HT1080 (cell line): ENCODE measurements around the gene C19orf47. TPM values are rescaled to one million over a fixed set of nuclear protein-coding genes. Genes with fewer than 3 reads are reported as not detected.
"Not testable (repeated sequence)": the region's sequence is repeated elsewhere in the genome, so short reads cannot be mapped to it uniquely, and the experiment has no call there.

ENCODE experiments used
- DNase-seq: peaks from one replicate; pipeline ENCODE4 v3.0.0-alpha.2; 2015; ENCODE audit warnings: low read depth
- total RNA-seq: library from RNA; depleted of rRNA; stranded (reverse); fragments of >200 nt; shearing (Covaris generic); gene quantifications from 2 replicates; pipeline ENCODE4 v1.2.3, GENCODE V29; 2014

The C19orf47 gene
- total RNA-seq, 1 experiment from 2014 or later: 24.3 TPM

DNA sequence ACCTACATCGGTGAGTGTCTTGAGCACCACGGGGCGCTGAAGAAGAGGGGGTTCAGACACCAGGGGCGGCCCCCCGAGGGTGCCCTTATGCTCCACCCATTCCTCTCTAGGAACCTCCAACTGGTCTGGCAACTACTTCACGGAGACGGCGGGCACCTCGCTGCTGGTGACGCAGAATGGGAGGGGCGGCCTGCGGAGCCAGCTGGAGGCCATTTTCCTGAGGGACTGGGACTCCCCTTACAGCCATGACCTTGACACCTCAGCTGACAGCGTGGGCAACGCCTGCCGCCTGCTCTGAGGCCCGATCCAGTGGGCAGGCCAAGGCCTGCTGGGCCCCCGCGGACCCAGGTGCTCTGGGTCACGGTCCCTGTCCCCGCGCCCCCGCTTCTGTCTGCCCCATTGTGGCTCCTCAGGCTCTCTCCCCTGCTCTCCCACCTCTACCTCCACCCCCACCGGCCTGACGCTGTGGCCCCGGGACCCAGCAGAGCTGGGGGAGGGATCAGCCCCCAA, 29.7 kb upstream of the C19orf47 start:
- DNase-seq: no peak

- DNase-seq: no peak
These were observed 28.2 kb upstream of the C19orf47 start for GRCh38 chr19:40376286-40376862.

GRCh38 chr19:40374084-40374483, 25.9 kb upstream of the C19orf47 start:
- no peak for DNase-seq

DNA sequence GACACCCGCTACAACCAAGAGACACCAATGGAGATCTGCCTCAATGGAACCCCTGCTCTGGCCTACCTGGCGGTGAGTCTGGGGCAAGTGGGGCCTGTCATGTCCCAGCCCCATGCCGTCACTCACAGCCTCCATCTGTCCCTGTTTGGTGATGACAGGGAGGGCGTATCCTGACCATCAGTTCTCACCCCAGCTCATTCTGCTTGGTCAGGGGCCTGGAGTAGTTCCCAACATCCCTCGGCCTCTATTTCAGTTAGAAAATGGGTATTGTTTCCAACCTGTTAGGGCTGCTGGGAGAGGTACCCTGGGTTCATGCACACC, 23.6 kb upstream of the C19orf47 start:
- no peak for DNase-seq

DNA sequence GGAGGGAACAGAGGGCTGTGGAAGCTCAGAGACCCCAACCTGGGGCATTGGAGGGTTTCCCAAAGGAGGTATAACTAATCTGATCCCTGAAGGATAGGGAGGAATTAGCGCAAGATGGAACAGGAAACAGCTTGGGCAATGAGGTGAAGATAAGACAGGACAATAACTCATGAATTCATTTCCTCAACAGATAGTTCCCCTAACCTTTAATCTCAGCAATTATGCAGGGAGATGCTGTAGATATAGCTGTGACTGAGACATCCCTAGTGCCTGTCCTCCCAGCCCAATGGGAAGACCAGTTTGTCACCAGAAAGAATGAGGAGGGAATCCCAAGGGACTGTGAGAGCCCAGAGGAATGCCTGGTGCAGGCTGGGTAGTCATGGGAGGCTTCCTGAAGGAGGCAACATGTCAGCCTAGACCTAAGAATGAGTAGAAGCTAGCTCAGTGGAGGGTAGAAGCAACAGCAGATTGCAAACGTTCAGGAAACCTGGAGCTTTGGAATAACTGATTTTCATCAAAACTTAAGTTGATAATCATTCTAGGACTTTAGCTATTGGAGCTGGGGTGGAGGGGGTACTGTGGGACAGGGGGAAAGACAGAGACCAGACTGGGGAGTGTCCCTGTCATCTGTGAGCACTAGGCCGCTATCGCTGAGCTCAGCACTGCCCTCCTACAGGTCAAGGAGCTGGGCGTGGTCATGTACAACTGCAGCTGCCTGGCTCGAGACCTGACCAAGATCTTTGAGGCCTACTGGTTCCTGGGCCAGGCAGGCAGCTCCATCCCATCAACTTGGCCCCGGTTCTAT, 23.0 kb upstream of the C19orf47 start:
- DNase-seq: no peak

DNA sequence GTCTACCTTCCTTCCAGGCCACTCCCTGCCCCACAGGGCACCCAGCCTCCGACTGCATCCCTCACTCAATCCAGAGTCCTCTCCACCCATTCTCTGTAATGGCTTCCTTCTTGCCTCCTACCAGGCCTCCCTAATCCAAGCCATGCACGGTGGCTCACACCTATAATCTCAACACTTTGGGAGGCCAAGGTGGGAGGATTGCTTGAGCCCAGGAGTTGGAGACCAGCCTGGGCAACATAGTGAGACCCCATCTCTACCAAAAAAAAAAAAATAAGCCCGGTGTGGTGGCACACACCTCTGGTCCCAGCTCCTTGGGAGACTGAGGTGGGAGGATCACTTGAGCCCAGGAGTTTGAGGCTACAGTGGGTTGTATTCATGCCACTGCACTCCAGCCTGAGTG, 22.1 kb upstream of the C19orf47 start:
- not testable (repeated sequence) for DNase-seq

GRCh38 chr19:40369797-40370196, 21.6 kb upstream of the C19orf47 start:
- DNase-seq: no peak

DNA sequence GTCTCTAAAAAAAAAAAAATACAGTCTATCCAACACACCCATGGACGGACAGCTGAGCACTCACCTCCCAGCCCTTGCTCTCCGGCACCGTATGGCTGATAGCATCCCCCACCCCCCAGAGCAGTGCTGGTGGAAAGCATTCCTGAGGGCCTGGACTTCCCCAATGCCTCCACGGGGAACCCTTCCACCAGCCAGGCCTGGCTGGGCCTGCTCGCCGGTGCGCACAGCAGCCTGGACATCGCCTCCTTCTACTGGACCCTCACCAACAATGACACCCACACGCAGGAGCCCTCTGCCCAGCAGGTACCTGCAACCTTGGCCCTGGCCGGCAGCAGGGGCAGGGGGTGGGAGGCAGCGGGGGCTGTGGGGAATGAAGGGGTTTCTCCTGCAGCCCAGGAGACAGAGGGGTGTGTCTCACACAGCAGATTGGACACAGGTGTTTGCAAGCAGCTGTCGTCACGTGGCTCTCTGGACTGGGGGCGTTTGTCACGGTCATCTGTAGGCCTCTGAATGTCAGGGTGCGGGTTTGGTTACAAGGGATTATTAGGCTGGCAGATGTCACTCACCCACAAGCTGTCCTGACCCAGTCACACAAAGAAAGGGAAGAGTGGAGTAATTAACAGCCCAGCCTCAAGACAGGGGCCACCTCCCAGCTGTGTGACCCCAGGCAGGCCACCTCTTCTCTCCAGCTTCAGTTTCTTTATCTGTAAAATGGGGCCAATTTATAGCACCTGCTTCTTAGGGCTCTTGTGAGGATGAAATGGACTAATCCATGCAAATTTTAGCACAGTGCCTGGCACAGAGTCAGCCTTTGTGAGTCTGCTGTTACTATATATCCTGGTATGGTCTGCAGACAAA, 19.6 kb upstream of the C19orf47 start:
- no peak for DNase-seq

GRCh38 chr19:40366697-40367561, 18.7 kb upstream of the C19orf47 start:
- no peak for DNase-seq

DNA sequence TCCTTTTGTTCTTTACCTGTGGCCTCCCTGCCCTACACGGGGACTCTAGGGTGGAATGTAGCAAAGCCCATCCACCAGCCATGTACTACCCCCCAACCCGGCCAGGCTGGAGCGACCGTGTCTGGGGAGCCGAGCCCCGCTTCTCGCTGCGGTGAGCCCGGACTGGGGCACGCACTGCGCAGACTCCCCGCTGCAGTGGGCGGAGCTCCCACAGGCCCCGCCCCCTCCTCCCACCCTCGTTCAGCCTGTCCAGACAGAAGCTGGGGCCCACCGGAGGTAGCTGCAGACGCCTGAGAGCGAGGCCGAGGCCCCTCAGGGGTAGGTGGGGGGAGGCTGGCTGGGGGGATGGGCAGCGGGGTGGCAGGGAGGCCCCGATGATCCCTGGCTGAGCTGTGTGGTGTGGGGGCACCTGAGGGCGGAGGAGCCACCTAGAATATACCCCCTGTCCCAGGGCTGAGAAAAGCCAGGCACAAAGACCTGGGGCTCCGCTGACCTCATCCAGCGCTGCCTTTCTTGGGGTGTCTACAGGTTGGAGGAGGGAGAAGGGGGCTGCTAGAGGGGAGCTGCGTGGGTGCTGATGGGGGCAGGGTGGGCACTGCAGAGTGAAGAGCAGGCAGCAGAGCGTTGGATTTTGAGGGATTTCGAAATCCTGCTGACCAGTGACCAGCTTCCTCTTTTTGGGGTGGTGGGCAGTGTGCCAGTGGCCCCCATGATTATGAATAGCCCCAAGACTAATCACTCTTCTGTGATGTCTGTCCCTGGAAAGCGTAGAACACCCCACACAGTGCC, 17.6 kb upstream of the C19orf47 start:
- DNase-seq: no peak

GRCh38 chr19:40365010-40365409, 16.8 kb upstream of the C19orf47 start:
- no peak for DNase-seq

DNA sequence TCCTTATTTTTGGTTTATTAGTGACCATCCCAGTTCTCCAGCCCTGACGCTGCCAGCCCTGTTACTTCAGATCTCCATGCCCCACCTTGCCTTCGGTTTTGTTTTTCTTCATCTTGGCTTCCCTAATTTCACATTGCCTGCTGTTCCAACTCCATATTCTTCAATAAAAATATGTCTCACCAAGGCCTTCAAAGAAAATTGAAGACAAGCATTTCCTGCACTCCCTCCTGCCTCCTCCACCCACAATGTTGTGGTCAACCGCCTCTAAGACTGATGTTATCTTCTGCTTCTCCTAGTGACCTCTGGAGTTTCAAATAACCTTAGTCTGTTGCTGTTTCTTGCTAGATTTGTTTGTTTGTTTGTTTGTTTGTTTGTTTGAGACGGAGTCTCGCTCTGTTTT, 14.9 kb upstream of the C19orf47 start:
- no peak for DNase-seq

- no peak for DNase-seq
These were observed 14.0 kb upstream of the C19orf47 start for GRCh38 chr19:40362160-40362559.

- DNase-seq: no peak
These were observed 12.6 kb upstream of the C19orf47 start for GRCh38 chr19:40360708-40361241.

GRCh38 chr19:40360020-40360707, 12.0 kb upstream of the C19orf47 start:
- DNase-seq: no peak

DNA sequence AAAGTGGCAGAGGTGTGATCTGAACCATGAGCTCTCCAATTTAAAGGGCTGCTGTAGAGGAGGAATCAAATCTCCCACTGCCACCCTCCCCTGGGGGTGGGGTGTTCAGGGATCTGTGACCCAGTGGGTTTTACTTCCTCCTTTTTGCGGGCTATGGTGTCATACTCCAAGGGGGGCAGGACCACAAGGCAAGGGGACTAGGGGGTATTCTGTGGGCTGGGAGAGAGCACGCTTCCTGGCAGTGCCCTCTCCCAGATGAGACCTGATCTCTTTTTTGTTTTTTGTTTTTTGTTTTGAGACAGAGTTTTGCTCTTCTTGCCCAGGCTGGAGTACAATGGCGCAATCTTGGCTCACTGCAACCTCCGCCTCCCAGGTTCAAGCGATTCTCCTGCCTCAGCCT, 10.6 kb upstream of the C19orf47 start:
- no peak for DNase-seq

DNA sequence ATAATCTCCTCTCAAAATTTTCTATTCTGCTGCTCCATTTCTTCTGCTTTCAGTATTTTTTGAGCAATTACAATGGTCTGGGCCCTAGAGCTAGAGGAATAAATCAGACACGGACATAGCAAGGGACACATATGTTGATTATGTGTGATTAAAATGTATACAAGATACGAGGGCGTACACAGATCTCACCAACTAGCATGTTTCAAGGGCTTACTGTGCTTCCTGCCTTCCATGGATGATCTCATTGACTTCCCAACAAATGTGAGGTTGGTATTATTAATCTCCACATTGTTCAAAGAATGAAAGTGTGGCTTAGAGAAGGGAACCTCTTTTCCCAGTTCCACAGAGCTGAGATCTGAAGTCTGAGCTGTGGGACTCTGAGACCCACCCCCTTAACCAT, 9.4 kb upstream of the C19orf47 start:
- DNase-seq: no peak

DNA sequence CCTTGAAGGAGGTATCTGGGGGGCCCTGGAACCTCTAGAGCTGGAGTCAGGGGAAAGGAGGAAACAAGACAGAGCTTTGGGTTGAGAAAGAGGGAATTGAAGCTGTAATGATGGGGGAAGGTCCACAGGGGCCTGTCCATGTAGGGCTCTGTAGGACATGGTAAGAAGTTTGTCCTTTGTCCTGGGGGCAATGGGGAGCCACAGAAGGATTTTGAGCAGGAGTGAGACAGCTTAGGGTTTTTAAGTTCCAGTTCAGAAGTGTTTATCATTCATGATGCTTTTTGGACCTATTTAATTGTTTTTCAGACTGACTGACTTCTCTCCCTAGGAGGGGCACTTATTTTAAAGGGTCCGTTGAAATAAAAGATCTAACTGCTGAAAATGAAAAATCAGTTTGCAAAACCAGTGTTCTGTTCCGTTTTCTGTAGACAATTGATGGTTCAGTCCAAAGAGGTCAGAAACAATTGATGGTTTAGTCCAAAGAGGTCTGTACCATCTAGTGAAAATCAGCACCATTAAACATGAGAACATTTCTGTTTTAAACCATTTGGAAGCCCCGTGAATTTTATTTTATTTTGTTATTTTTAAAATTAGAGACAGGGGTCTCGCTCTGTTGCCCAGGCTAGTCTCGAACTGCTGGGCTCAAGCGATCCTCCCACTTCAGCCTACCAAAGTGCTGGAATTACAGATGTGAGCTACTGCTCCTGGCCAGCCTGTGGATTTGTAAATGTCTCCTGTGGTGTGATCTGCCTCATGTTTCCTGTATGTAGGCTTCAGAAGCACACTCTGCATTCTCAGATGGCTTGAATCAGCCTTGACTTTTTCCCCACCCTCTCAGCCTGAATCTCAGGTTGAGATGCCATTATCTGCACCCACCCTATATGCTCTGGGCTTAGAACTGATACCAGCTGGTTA, 8.7 kb upstream of the C19orf47 start:
- DNase-seq: no peak
